H1 (cell line): ENCODE results near the gene NXPH4. TPM values are rescaled to one million over a fixed set of nuclear protein-coding genes. Genes with fewer than 3 reads are reported as not detected.

Experiments used
- CTCF ChIA-PET: fragments of 300-600 bp; sonication (Branson Sonifier 250); formaldehyde crosslinking; loops from one replicate; lab custom pipeline; 2021; ENCODE audit not compliant: partially characterized antibody; lab: Charles Lee
- POLR2A ChIA-PET: fragments of 300-600 bp; sonication (Branson Sonifier 250); formaldehyde crosslinking; loops from one replicate; lab custom pipeline; 2021; ENCODE audit warnings: inconsistent platforms; ENCODE audit not compliant: partially characterized antibody; lab: Charles Lee
- DNase-seq, 2 experiments: peaks; one replicate each; pipeline versions ENCODE4 v3.0.0 to v3.0.0-alpha.2; 2010 to 2022; ENCODE audit warnings: low spot score in 2 of 2, low read depth in 1 of 2, mixed read lengths in 1 of 2
- FAIRE-seq: peaks from 2 replicates; lab custom pipeline; 2011; peaks lifted over from hg19 to GRCh38; lab: Jason Lieb, UNC
- H2AFZ ChIP-seq: 2 replicates; pipeline ENCODE4 v1.8.1; 2012; ENCODE audit warnings: low read length, inconsistent platforms
- H2AK5ac ChIP-seq: 2 replicates; pipeline ENCODE4 v1.6.1; 2013; ENCODE audit warnings: low read depth, low read length
- H2BK120ac ChIP-seq: replicated peaks from 2 replicates; pipeline ENCODE3; 2013; ENCODE audit warnings: low read depth, low read length, inconsistent platforms
- H2BK12ac ChIP-seq: 2 replicates; pipeline ENCODE4 v1.6.1; 2013; ENCODE audit warnings: low read depth, low read length
- H2BK15ac ChIP-seq: 2 replicates; pipeline ENCODE4 v1.6.1; 2013; ENCODE audit warnings: low read length
- H2BK20ac ChIP-seq: 2 replicates; pipeline ENCODE4 v1.6.1; 2013; ENCODE audit warnings: low read length
- H2BK5ac ChIP-seq: 2 replicates; pipeline ENCODE4 v1.6.1; 2013; ENCODE audit warnings: low read depth, low read length
- H3K14ac ChIP-seq: 2 replicates; pipeline ENCODE4 v1.6.1; 2013; ENCODE audit warnings: inconsistent platforms; ENCODE audit not compliant: insufficient read length
- H3K18ac ChIP-seq: 2 replicates; pipeline ENCODE4 v1.6.1; 2013; ENCODE audit warnings: low read length; ENCODE audit errors: extremely low read depth
- H3K23ac ChIP-seq: 2 replicates; pipeline ENCODE4 v1.6.1; 2013; ENCODE audit warnings: inconsistent platforms; ENCODE audit not compliant: insufficient read length
- H3K23me2 ChIP-seq: 2 replicates; pipeline ENCODE4 v1.6.1; 2013; ENCODE audit warnings: low read depth, low read length
- H3K27ac ChIP-seq: 2 replicates; pipeline ENCODE4 v1.6.1; 2011; ENCODE audit warnings: low read depth, low read length, inconsistent platforms
- H3K27me3 ChIP-seq, 4 experiments: replicated peaks in 1 of 4; 1 replicate in 1 of 4; 2 replicates in 3 of 4; pipeline versions ENCODE4 v1.6.1 to v1.8.1; 2011 to 2013; ENCODE audit warnings: low read length in 3 of 4, mild to moderate bottlenecking in 3 of 4, inconsistent platforms in 2 of 4, mixed read lengths in 2 of 4, moderate library complexity in 1 of 4; ENCODE audit not compliant: control insufficient read depth in 3 of 4, insufficient read depth in 3 of 4; ENCODE audit errors: extremely low read depth in 1 of 4
- H3K36me3 ChIP-seq, 4 experiments: 2 replicates each; pipeline versions ENCODE4 v1.6.1 to v1.8.1; 2011 to 2013; ENCODE audit warnings: mild to moderate bottlenecking in 4 of 4, low read length in 3 of 4, moderate library complexity in 2 of 4, control low read depth in 1 of 4, inconsistent platforms in 1 of 4; ENCODE audit not compliant: insufficient read depth in 4 of 4, control insufficient read depth in 2 of 4
- H3K4ac ChIP-seq: replicated peaks from 2 replicates; pipeline ENCODE3; 2013; ENCODE audit warnings: low read length, low read depth, mixed read lengths, inconsistent platforms; ENCODE audit not compliant: insufficient read length
- H3K4me1 ChIP-seq, 4 experiments: replicated peaks in 1 of 4; 1 replicate in 1 of 4; 2 replicates in 3 of 4; pipeline versions ENCODE4 v1.6.1 to v1.8.1; 2011 to 2013; ENCODE audit warnings: low read length in 3 of 4, inconsistent platforms in 2 of 4, mixed read lengths in 1 of 4; ENCODE audit not compliant: insufficient read depth in 4 of 4, control insufficient read depth in 3 of 4
- H3K4me2 ChIP-seq, 2 experiments: 2 replicates each; pipeline versions ENCODE4 v1.6.1 to v1.8.1; 2011 to 2013; ENCODE audit warnings: low read depth in 2 of 2, low read length in 2 of 2, control low read depth in 1 of 2, inconsistent platforms in 1 of 2, mild to moderate bottlenecking in 1 of 2; ENCODE audit not compliant: insufficient read depth in 1 of 2
- H3K4me3 ChIP-seq, 4 experiments: fragments of 200-600, 300-600 bp in 1 of 4; sonication (generic), shearing (Covaris generic), sonication (Bioruptor Twin) in 1 of 4; 2 replicates each; pipeline versions ENCODE4 v1.5.1 to v1.8.1; 2011 to 2016; ENCODE audit warnings: low read length in 4 of 4, low read depth in 3 of 4, control low read depth in 2 of 4, inconsistent platforms in 2 of 4, mild to moderate bottlenecking in 2 of 4, mixed read lengths in 1 of 4, moderate library complexity in 1 of 4; ENCODE audit not compliant: insufficient read depth in 2 of 4; ENCODE audit errors: extremely low read depth in 1 of 4
- H3K56ac ChIP-seq: replicated peaks from 2 replicates; pipeline ENCODE3; 2013; ENCODE audit warnings: low read depth, mild to moderate bottlenecking, mixed read lengths, low read length, inconsistent platforms; ENCODE audit not compliant: insufficient read length
- H3K79me1 ChIP-seq: 2 replicates; pipeline ENCODE4 v1.6.1; 2013; ENCODE audit warnings: low read depth, low read length, control low read depth
- H3K79me2 ChIP-seq, 2 experiments: 2 replicates each; pipeline versions ENCODE4 v1.6.1 to v1.8.1; 2012 to 2013; ENCODE audit warnings: low read length in 2 of 2, mild to moderate bottlenecking in 2 of 2, inconsistent platforms in 1 of 2; ENCODE audit not compliant: insufficient read depth in 2 of 2, control insufficient read depth in 1 of 2
- H3K9ac ChIP-seq, 4 experiments: replicated peaks in 1 of 4; 1 replicate in 1 of 4; 2 replicates in 3 of 4; pipeline versions ENCODE4 v1.6.1 to v1.8.1; 2011 to 2013; ENCODE audit warnings: low read depth in 3 of 4, low read length in 3 of 4, control low read depth in 2 of 4, mild to moderate bottlenecking in 2 of 4, moderate library complexity in 2 of 4, inconsistent platforms in 1 of 4; ENCODE audit errors: extremely low read depth in 1 of 4
- H3K9me3 ChIP-seq, 2 experiments: 2 replicates each; pipeline versions ENCODE4 v1.6.1 to v1.8.1; 2012 to 2013; ENCODE audit warnings: mild to moderate bottlenecking in 2 of 2, moderate library complexity in 2 of 2, control low read depth in 1 of 2, inconsistent platforms in 1 of 2, low read depth in 1 of 2, low read length in 1 of 2, mixed read lengths in 1 of 2; ENCODE audit not compliant: insufficient read depth in 2 of 2
- H4K20me1 ChIP-seq, 2 experiments: replicated peaks in 1 of 2; 2 replicates each; pipeline versions ENCODE3 to v1.8.1; 2011 to 2013; ENCODE audit warnings: inconsistent platforms in 2 of 2, low read length in 2 of 2, mild to moderate bottlenecking in 1 of 2; ENCODE audit not compliant: insufficient read depth in 2 of 2, control insufficient read depth in 1 of 2
- H4K5ac ChIP-seq: 2 replicates; pipeline ENCODE4 v1.6.1; 2013; ENCODE audit warnings: low read length, low read depth, mixed read lengths, inconsistent platforms; ENCODE audit not compliant: insufficient read length
- H4K8ac ChIP-seq: 2 replicates; pipeline ENCODE4 v1.8.0; 2013; ENCODE audit warnings: mild to moderate bottlenecking, moderate library complexity, low read length, inconsistent platforms; ENCODE audit not compliant: insufficient read depth; ENCODE audit errors: extremely low read depth
- H4K91ac ChIP-seq: replicated peaks from 2 replicates; pipeline ENCODE3; 2013; ENCODE audit warnings: low read length, mixed read lengths, inconsistent platforms; ENCODE audit not compliant: insufficient read length
- BACH1 ChIP-seq: IDR thresholded peaks from 2 replicates; pipeline ENCODE4 v1.6.1; 2012; ENCODE audit warnings: low read length, improper control_type of control experiment
- CHD1 ChIP-seq: IDR thresholded peaks from 2 replicates; pipeline ENCODE4 v1.6.1; 2012; ENCODE audit warnings: low read depth, low read length, improper control_type of control experiment
- GTF2F1 ChIP-seq: IDR thresholded peaks from 2 replicates; pipeline ENCODE4 v1.6.1; 2012; ENCODE audit warnings: low read depth, low read length, improper control_type of control experiment, borderline replicate concordance
- HDAC6 ChIP-seq: IDR thresholded peaks from one replicate; pipeline ENCODE4 v1.7.1; 2012; ENCODE audit warnings: low read depth, mild to moderate bottlenecking, inconsistent platforms, low read length, moderate library complexity
- JUN ChIP-seq: IDR thresholded peaks from 2 replicates; pipeline ENCODE4 v1.6.1; 2011; ENCODE audit warnings: low read depth, mild to moderate bottlenecking, improper control_type of control experiment, low read length
- POU5F1 ChIP-seq: IDR thresholded peaks from 2 replicates; pipeline ENCODE4 v1.6.1; 2011; ENCODE audit warnings: low read depth, mild to moderate bottlenecking, low read length, moderate library complexity
- RXRA ChIP-seq: IDR thresholded peaks from 2 replicates; pipeline ENCODE4 v1.6.1; 2011; ENCODE audit warnings: low read depth, mild to moderate bottlenecking, low read length, moderate library complexity; ENCODE audit not compliant: insufficient read depth
- SIX5 ChIP-seq: IDR thresholded peaks from 2 replicates; pipeline ENCODE4 v1.6.1; 2011; ENCODE audit warnings: mild to moderate bottlenecking, low read depth, low read length
- SUZ12 ChIP-seq: fragments of 200-600 bp; sonication (generic); IDR thresholded peaks from 2 replicates; pipeline ENCODE4 v1.6.1; 2012; ENCODE audit warnings: mild to moderate bottlenecking, inconsistent platforms, low read length, moderate library complexity, mixed read lengths
- TCF12 ChIP-seq: IDR thresholded peaks from 2 replicates; pipeline ENCODE4 v1.6.1; 2011; ENCODE audit warnings: low read depth, mild to moderate bottlenecking, low read length
- TEAD4 ChIP-seq: IDR thresholded peaks from 2 replicates; pipeline ENCODE4 v1.6.1; 2012; ENCODE audit warnings: low read depth, low read length, inconsistent platforms, mixed read lengths
- YY1 ChIP-seq: IDR thresholded peaks from 2 replicates; pipeline ENCODE4 v1.6.1; 2011; ENCODE audit warnings: low read depth, mild to moderate bottlenecking, low read length
- WGBS, 2 experiments: shearing (Covaris generic) in 1 of 2; methylation state at CpG; one replicate each; pipeline versions ENCODE4 v1.1.6 to v1.1.7; 2013 to 2015; ENCODE audit warnings: low lambda C conversion rate in 2 of 2, mixed read lengths in 2 of 2, inconsistent platforms in 1 of 2, low coverage in 1 of 2, missing lambda C conversion rate in 1 of 2; ENCODE audit not compliant: insufficient replicate concordance in 2 of 2, insufficient coverage in 1 of 2, insufficient read length in 1 of 2; ENCODE audit errors: extremely low coverage in 1 of 2, missing lambda C conversion rate in 1 of 2; 5-methylcytosine and 5-hydroxymethylcytosine counted together
- polyA plus RNA-seq, 7 experiments: library from polyadenylated mRNA; depleted of rRNA in 3 of 7; stranded (reverse) in 5 of 7; unstranded in 2 of 7; fragments of >200 nt in 5 of 7; fragments of 200-250 nt in 2 of 7; gene quantifications; 1 replicate in 5 of 7; 2 replicates in 1 of 7; 4 replicates in 1 of 7; pipeline versions ENCODE4 v1.2.1 to v1.2.3, GENCODE V29; 2011 to 2013; ENCODE audit warnings: missing spikeins in 2 of 7, mixed read lengths in 2 of 7
- total RNA-seq: library from RNA; stranded (reverse); fragmentation: NEBNext Ultra II Directional; extraction: Animal tissue kit (Norgen Biotek cat#: 25700); gene quantifications from 2 replicates; pipeline ENCODE4 v1.2.1, GENCODE V29; 2021
- TF ChIP-seq, protein P1 (sequence below): IDR thresholded peaks from 2 replicates; pipeline ENCODE4 v1.6.1; 2012; ENCODE audit warnings: inconsistent platforms
- TF ChIP-seq, protein P2 (sequence below): IDR thresholded peaks from 2 replicates; pipeline ENCODE4 v1.6.1; 2011; ENCODE audit warnings: low read length, improper control_type of control experiment

The NXPH4 gene
- total and polyA plus RNA-seq, 2 of the 8 experiments (the other 6 are each of a cell fraction or from before 2014, with no cell fraction given), result 0.92 to 1.7 TPM

DNA sequence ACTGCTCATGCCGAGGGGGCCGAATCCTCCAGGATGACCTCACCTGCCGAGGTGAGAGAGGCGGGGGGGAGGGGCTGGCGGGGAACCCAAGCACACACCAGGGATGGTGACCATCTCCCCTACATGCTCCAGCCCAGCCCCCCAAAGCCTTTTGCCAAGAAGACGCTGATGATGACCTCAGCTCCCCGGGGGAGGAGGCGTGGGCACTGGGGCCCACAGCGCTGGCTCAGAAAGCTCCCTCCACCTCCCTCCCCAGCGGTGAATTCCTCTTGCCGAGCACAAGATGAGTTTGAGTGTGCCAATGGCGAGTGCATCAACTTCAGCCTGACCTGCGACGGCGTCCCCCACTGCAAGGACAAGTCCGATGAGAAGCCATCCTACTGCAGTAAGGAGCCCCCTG, 23.7 kb upstream of the NXPH4 start:
- Histone ChIP-seq H3K79me2 (no peaks in the 10 kb centered on the region), H3K36me3 (peaks cover 67 to 96% (median 90%) of the 10 kb centered on the region in 4 experiments), H3K4me2 (no peak overlapping the region), H2BK120ac (no peak overlapping the region), H3K23me2 (peaks cover 7% of the 10 kb centered on the region; the same call in 1 of the 2 replicates), H3K4me1 (no peaks in the 10 kb centered on the region; a peak in 1 of 7 replicates), H3K14ac (no peak overlapping the region), H4K8ac (no peak overlapping the region), H2BK15ac (no peak overlapping the region), H3K79me1 (no peaks in the 10 kb centered on the region), H3K27me3 (no peaks in the 10 kb centered on the region), H3K56ac (no peak overlapping the region), H3K23ac (no peak overlapping the region), H4K91ac (no peak overlapping the region), H3K18ac (no peak overlapping the region), H2BK12ac (no peak overlapping the region), H2AFZ (no peak overlapping the region), H3K4me3 (no peak overlapping the region), H3K27ac (no peak overlapping the region), H3K9me3 (no peaks in the 10 kb centered on the region), H2AK5ac (no peak overlapping the region), H2BK5ac (no peak overlapping the region; the same call in 1 of the 2 replicates), H2BK20ac (no peak overlapping the region), H4K5ac (no peak overlapping the region), H4K20me1 (peaks cover 8 to 25% of the 10 kb centered on the region in 2 experiments), H3K4ac (no peak overlapping the region), H3K9ac (no peak overlapping the region)
- CTCF ChIA-PET, result interaction anchor here (0.6 to 20.9 kb wide), 5 partner anchors 16 to 618 kb away, joined by 3 to 389 read pairs (median 3); no protein-coding TSS in a partner anchor
- no peak for FAIRE-seq
- POLR2A ChIA-PET, result interaction anchor here (1.0 to 11.0 kb wide), 7 partner anchors 10 to 45 kb away, joined by 3 to 91 read pairs (median 4); no protein-coding TSS in a partner anchor
- DNase-seq, result no peak
- WGBS, 2 experiments, result 88% methylated on average over 16 of the region's 16 CpGs; no CpG with 5 or more reads in 1 of the 2 experiments
- TF ChIP-seq, protein P1, sequence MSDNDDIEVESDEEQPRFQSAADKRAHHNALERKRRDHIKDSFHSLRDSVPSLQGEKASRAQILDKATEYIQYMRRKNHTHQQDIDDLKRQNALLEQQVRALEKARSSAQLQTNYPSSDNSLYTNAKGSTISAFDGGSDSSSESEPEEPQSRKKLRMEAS, result no peak
- TF ChIP-seq HDAC6 (no peak), RXRA (no peak), SIX5 (no peak), TEAD4 (no peak), JUN (no peak), TCF12 (no peak), GTF2F1 (no peak), BACH1 (no peak), YY1 (no peak), SUZ12 (no peak), POU5F1 (no peak), CHD1 (no peak)
- TF ChIP-seq, protein P2, sequence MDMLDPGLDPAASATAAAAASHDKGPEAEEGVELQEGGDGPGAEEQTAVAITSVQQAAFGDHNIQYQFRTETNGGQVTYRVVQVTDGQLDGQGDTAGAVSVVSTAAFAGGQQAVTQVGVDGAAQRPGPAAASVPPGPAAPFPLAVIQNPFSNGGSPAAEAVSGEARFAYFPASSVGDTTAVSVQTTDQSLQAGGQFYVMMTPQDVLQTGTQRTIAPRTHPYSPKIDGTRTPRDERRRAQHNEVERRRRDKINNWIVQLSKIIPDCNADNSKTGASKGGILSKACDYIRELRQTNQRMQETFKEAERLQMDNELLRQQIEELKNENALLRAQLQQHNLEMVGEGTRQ, result no peak
